ENCODE results near the gene PEAK1.

PEAK1 gene

GRCh38 chr15:77067691-77068367 lies 352.1 kb downstream of the PEAK1 start:
- no peak for TF ChIP-seq CTCF (conservative IDR thresholded peaks at IDR 0.05; ENCODE audit: low read depth, low read length)
- Histone ChIP-seq H3K4me1 (ENCODE audit: low read depth, poor library complexity, severe bottlenecking) (peaks cover 75% of the 10 kb centered on the region), H3K9ac (no peak overlapping the region), H3K4me2 (peak overlapping the region; percentile 83; the same call in 1 of the 2 replicates), H2AFZ (ENCODE audit: low read depth) (no peak overlapping the region), H3K27ac (no peak overlapping the region; the same call in 1 of the 2 replicates), H3K27me3 (ENCODE audit: insufficient read depth, low read depth) (no peaks in the 10 kb centered on the region), H3K79me2 (ENCODE audit: insufficient read depth, low read depth) (peaks cover 76% of the 10 kb centered on the region), H3K36me3 (ENCODE audit: insufficient read depth) (no peaks in the 10 kb centered on the region), H4K20me1 (ENCODE audit: insufficient read depth) (peaks cover 10% of the 10 kb centered on the region; the same call in 1 of the 2 replicates), H3K4me3 (IDR thresholded peaks at IDR 0.05; ENCODE audit: insufficient read depth, low read depth, low read length) (no peak overlapping the region)

DNA sequence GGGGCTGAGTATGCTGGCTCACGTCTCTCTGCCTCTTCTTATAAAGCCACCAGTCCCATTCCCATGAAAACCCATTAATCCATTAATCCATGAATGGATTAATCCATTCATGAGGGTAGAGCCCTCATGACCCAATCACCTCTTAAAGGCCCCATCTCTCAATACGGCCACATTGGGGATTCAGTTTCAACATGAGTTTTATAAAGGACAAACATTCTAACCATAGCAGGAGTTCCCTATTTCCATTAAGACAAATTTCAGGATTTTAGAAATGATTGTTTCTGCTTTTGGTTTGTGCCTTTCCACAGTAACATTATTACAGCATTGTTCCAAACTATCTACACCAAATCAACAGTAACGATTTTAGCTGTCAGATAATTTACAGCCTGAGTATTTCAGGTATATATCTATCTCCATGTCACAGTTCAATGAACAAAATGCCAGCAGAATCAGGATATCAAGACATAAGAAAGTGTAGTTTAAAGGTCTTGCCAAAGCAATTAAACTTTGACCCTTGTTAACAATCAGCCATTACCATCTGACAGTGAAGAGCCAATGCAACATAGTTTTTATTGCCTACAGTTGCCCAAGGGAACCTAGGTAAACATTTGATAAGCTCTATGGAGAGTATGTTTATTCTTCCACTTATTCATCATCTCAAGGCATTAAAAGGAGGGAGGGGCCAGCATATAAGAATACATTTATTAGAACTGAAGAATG lies 352.8 kb downstream of the PEAK1 start:
- peak overlapping the region; percentile 83; the same call in 1 of the 2 replicates for H3K4me2 ChIP-seq
- no peak for TF ChIP-seq CTCF (conservative IDR thresholded peaks at IDR 0.05; ENCODE audit: low read depth, low read length)
- H3K36me3 ChIP-seq (ENCODE audit: insufficient read depth) = no peaks in the 10 kb centered on the region
- H3K79me2 ChIP-seq (ENCODE audit: insufficient read depth, low read depth) = peaks cover 83% of the 10 kb centered on the region
- no peak overlapping the region for H3K27ac ChIP-seq
- peaks cover 10% of the 10 kb centered on the region; the same call in 1 of the 2 replicates for H4K20me1 ChIP-seq (ENCODE audit: insufficient read depth)
- no peak overlapping the region for H2AFZ ChIP-seq (ENCODE audit: low read depth)
- no peak overlapping the region for H3K4me3 ChIP-seq (IDR thresholded peaks at IDR 0.05; ENCODE audit: insufficient read depth, low read depth, low read length)
- H3K9ac ChIP-seq = no peak overlapping the region
- H3K27me3 ChIP-seq (ENCODE audit: insufficient read depth, low read depth) = no peaks in the 10 kb centered on the region
- peaks cover 82% of the 10 kb centered on the region for H3K4me1 ChIP-seq (ENCODE audit: low read depth, poor library complexity, severe bottlenecking)

GRCh38 chr15:77064539-77065308 lies 355.2 kb downstream of the PEAK1 start:
- H3K4me1 ChIP-seq (ENCODE audit: low read depth, poor library complexity, severe bottlenecking) = peaks cover 93% of the 10 kb centered on the region
- no peak overlapping the region for H3K4me3 ChIP-seq (IDR thresholded peaks at IDR 0.05; ENCODE audit: insufficient read depth, low read depth, low read length)
- peaks cover 10% of the 10 kb centered on the region; the same call in 1 of the 2 replicates for H4K20me1 ChIP-seq (ENCODE audit: insufficient read depth)
- H3K4me2 ChIP-seq = peak overlapping the region; percentile 85
- peak overlapping the region; percentile 90; the same call in 1 of the 2 replicates for H3K27ac ChIP-seq
- no peaks in the 10 kb centered on the region for H3K27me3 ChIP-seq (ENCODE audit: insufficient read depth, low read depth)
- H3K79me2 ChIP-seq (ENCODE audit: insufficient read depth, low read depth) = peaks cover 97% of the 10 kb centered on the region
- TF ChIP-seq CTCF (conservative IDR thresholded peaks at IDR 0.05; ENCODE audit: low read depth, low read length) = no peak
- H3K36me3 ChIP-seq (ENCODE audit: insufficient read depth) = no peaks in the 10 kb centered on the region
- H2AFZ ChIP-seq (ENCODE audit: low read depth) = no peak overlapping the region
- H3K9ac ChIP-seq = no peak overlapping the region

DNA sequence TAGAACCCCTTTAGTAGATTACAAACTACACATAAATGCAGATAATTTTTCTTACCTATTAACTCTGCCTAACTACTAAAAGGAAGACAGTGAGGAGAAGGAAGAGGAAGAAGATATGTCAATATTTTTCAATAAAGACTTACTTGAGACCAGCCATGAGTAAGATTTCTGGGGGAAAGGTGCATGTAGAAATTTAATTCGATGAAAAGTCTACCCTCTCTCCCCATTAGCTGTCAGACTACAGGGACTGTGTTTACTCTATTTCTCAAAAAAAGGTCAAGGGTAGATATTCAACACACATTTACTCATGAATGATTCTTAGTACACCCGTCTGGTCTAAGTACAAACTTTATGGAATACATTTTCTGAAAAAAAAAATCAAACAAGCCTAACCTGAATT lies 355.8 kb downstream of the PEAK1 start:
- Histone ChIP-seq H3K9ac (no peak overlapping the region), H3K4me1 (ENCODE audit: low read depth, poor library complexity, severe bottlenecking) (peaks cover 91% of the 10 kb centered on the region), H4K20me1 (ENCODE audit: insufficient read depth) (peaks cover 10% of the 10 kb centered on the region; the same call in 1 of the 2 replicates), H3K4me3 (IDR thresholded peaks at IDR 0.05; ENCODE audit: insufficient read depth, low read depth, low read length) (no peak overlapping the region), H3K36me3 (ENCODE audit: insufficient read depth) (no peaks in the 10 kb centered on the region), H3K27ac (peak overlapping the region; percentile 90; the same call in 1 of the 2 replicates), H3K27me3 (ENCODE audit: insufficient read depth, low read depth) (no peaks in the 10 kb centered on the region), H2AFZ (ENCODE audit: low read depth) (no peak overlapping the region), H3K79me2 (ENCODE audit: insufficient read depth, low read depth) (peaks cover 97% of the 10 kb centered on the region), H3K4me2 (peak overlapping the region; percentile 85)
- TF ChIP-seq CTCF (conservative IDR thresholded peaks at IDR 0.05; ENCODE audit: low read depth, low read length) = no peak

All from KMS-11 (cell line).